ENCODE data around the gene PLD1.

PLD1 gene

GRCh38 chr3:171840811-171841619 is 30.7 kb upstream of the PLD1 start:
- in situ Hi-C loops (cut with HindIII; ENCODE audit: low pct_ligation_motif_present, low pct_unique_long_range_greater_than_20kb, low sequenced_read_pairs): no loop called here
- DNase-seq: no peak

DNA sequence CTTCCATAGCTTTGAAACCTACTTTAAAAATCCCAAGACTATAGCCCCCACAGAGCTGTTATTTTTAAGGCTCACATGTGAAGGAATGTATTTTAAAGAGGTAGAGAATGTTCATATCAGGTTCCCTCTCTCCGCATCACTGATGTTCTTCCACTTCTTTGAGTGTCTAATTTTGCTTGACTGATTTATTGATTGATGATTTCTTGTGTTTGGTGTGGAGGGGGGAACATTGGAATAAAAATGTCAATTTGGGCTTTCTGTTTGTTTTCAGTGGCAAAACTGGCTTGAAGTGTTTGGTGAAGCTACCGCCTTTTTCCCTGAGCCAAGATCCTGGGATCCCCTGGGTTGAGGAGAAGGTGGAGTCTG is 30.1 kb upstream of the PLD1 start:
- no peak for DNase-seq
- in situ Hi-C loops (cut with HindIII; ENCODE audit: low pct_ligation_motif_present, low pct_unique_long_range_greater_than_20kb, low sequenced_read_pairs): no loop called here

DNA sequence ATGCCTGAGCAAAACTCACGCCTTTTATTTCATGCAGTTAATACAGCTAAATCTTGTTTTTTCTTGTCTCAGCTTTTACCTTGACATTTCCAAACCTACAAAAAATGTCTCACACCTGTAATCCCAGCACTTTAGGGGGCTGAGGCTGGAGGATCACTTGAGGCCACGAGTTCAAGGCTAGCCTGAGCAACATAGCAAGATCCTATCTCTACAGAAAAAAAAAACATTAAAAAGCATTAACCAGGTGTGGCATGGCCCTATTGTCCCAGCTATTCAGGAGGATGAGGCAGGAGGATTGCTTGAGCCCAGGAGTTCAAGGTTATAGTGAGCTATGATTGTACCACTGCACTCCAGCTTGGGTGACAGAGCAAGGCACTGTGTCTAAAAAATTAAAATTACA is 29.0 kb upstream of the PLD1 start:
- no peak for DNase-seq
- in situ Hi-C loops (cut with HindIII; ENCODE audit: low pct_ligation_motif_present, low pct_unique_long_range_greater_than_20kb, low sequenced_read_pairs): no loop called here

- peak; percentile 39 for DNase-seq
- in situ Hi-C loops (cut with HindIII; ENCODE audit: low pct_ligation_motif_present, low pct_unique_long_range_greater_than_20kb, low sequenced_read_pairs): no loop called here
Measured at GRCh38 chr3:171838218-171838720, 28.0 kb upstream of the PLD1 start.

GRCh38 chr3:171837698-171838097 is 27.4 kb upstream of the PLD1 start:
- DNase-seq: no peak
- in situ Hi-C loops (cut with HindIII; ENCODE audit: low pct_ligation_motif_present, low pct_unique_long_range_greater_than_20kb, low sequenced_read_pairs): no loop called here

DNA sequence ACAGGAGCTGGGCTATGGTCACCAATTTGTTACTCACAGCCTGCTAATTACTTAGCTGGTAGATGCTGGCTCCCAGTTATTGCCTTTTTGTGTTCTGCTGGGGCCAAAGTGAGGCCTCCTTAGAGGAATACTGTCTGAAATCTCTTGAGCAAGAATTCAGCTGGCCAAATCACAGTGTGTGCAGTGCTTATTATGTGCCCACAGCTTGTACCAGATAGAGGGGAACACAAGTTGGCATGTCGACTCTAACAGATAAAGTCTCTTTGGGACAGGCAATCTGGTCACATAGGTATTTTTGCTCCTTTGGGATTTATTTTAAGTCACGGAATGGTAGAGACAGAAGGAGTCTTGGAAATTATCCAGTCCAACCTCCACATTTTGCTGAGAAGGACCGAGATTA is 26.6 kb upstream of the PLD1 start:
- DNase-seq: no peak

DNA sequence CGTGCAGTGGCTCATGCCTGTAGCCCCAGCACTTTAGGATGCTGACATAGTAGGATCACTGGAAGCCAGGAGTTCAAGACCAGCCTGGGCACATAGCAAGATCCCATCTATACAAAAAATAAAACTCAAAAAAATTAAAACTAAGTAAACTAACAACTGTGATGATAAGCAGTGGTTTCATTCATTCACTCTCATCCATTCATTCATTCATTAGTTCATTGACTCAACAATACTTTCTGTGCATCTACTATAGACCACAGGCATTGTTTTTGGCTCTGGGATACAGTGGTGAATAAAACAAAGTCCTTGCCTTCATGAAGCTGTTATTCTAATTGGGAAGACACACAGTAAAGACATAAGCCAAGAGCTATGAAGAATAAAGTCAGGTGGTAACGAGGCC is 25.3 kb upstream of the PLD1 start:
- in situ Hi-C loops (cut with HindIII; ENCODE audit: low pct_ligation_motif_present, low pct_unique_long_range_greater_than_20kb, low sequenced_read_pairs): no loop called here
- DNase-seq: no peak

More for the DNA sequence above, 26.6 kb upstream of the PLD1 start:
- in situ Hi-C loops (cut with HindIII; ENCODE audit: low pct_ligation_motif_present, low pct_unique_long_range_greater_than_20kb, low sequenced_read_pairs): no loop called here

DNA sequence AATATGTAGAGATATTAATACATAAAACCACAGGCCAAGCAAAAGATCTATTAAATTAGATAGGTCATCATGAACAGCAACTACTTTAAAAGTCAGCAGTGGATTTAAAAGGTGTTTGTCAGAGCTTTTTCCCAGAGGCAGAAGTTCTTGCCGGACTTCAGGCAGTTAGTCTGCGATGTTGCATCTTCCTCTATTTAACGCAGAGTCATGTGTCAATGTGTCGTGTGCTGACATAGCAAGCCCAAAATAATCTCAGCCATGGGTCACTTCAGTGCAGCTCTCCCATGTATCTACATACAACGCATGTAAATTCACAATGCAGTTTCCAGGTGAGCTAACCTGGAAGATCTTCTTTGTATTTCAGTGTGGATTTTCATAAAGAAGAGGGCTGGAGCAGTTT is 24.8 kb upstream of the PLD1 start:
- no peak for DNase-seq
- in situ Hi-C loops (cut with HindIII; ENCODE audit: low pct_ligation_motif_present, low pct_unique_long_range_greater_than_20kb, low sequenced_read_pairs): no loop called here

- in situ Hi-C loops (cut with HindIII; ENCODE audit: low pct_ligation_motif_present, low pct_unique_long_range_greater_than_20kb, low sequenced_read_pairs): no loop called here
- no peak for DNase-seq
Measured at GRCh38 chr3:171834461-171834801, 24.1 kb upstream of the PLD1 start.

DNA sequence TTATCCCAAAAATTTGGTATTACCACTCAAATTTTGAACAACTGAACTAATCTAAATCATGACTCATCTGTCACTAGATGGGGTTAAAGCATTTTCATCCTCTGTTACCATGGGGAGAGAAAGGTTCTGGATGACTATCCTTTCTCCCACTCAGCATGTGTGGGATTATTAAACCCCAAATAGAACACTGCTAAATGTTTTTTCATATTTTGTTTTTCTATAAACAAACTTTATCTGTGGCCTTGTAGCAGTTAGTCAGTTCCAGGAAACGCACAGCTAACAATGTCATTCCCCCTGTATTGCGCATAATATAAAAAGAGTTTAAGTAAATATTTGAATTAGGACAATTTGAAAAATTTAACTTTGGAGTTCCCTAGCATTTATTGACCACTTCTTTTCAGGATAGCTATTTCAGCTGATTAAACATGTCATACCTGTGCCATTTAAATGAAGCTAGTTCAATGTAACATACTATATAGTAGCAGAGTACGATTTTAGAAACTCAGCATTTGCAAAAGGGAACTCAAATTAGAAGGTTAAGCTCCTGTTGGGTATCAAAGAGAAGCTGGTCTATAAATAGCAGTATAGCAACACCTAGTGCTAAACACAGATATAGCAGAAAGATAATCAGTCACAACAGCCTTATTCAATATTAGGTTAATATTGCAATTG is 23.6 kb upstream of the PLD1 start:
- peak; percentile 46 for DNase-seq
- in situ Hi-C loops (cut with HindIII; ENCODE audit: low pct_ligation_motif_present, low pct_unique_long_range_greater_than_20kb, low sequenced_read_pairs): no loop called here

- in situ Hi-C loops (cut with HindIII; ENCODE audit: low pct_ligation_motif_present, low pct_unique_long_range_greater_than_20kb, low sequenced_read_pairs): no loop called here
- DNase-seq: no peak
Measured at GRCh38 chr3:171832989-171833388, 22.7 kb upstream of the PLD1 start.

GRCh38 chr3:171831936-171832335 is 21.7 kb upstream of the PLD1 start:
- DNase-seq: no peak
- in situ Hi-C loops (cut with HindIII; ENCODE audit: low pct_ligation_motif_present, low pct_unique_long_range_greater_than_20kb, low sequenced_read_pairs): no loop called here

DNA sequence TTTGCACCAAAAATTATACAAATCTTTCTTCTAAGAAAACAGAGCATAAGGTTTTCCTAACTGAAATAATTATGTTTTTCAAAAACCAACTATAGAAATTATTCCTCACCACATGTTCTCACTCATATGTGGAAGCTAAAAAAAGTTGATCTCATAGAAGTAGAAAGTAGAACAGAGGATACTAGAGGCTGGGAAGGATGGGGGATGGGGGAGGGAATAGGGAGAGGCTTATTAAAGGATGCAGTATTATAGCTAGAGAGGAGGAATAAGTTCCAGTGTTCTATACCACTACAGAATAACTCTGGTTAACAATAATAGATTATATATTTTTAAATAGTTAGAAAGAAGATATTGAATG is 20.2 kb upstream of the PLD1 start:
- in situ Hi-C loops (cut with HindIII; ENCODE audit: low pct_ligation_motif_present, low pct_unique_long_range_greater_than_20kb, low sequenced_read_pairs): no loop called here
- no peak for DNase-seq

- peak; percentile 77 for DNase-seq
- in situ Hi-C loops (cut with HindIII; ENCODE audit: low pct_ligation_motif_present, low pct_unique_long_range_greater_than_20kb, low sequenced_read_pairs): no loop called here
Measured at GRCh38 chr3:171829841-171830517, 19.7 kb upstream of the PLD1 start.

DNA sequence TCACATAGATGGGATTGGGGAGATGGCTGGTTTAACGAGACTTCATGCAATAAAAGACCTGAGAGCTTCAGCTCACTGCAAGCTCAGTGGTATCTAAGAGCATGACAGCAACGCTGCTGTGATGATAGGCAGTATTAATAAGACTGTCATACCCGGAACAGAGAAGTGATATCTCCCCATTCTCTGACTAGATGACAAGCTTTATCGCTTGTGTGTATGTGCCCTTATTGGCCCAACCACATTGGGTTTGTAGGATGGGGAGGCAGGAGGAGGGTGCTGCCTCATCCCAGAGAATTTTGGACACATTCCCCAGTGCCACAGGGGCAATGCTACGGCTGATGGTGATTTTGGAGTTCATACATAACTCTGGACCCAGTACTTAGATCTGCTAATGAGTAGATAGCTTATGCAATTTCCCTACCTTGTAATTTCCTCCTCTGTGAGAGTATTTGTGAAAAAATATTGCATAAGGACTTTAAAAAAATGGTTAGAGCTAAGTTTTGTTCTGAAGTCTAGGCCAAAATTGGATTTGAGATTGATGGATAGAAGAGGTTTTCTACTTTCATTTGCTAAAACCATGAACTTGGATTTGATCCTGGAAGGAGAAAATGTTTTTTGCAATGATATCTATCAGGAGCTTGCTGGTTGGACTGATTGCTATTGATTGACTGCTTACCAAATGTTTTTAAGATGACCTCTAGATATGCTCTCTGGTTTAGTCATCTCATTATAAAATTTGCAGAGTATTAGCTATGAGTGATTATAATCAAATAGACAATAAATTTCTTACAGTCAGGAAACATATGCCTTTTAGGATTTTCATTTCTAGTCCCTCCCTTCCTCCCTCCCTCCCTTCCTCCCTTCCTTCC is 18.9 kb upstream of the PLD1 start:
- in situ Hi-C loops (cut with HindIII; ENCODE audit: low pct_ligation_motif_present, low pct_unique_long_range_greater_than_20kb, low sequenced_read_pairs): no loop called here
- no peak for DNase-seq

DNA sequence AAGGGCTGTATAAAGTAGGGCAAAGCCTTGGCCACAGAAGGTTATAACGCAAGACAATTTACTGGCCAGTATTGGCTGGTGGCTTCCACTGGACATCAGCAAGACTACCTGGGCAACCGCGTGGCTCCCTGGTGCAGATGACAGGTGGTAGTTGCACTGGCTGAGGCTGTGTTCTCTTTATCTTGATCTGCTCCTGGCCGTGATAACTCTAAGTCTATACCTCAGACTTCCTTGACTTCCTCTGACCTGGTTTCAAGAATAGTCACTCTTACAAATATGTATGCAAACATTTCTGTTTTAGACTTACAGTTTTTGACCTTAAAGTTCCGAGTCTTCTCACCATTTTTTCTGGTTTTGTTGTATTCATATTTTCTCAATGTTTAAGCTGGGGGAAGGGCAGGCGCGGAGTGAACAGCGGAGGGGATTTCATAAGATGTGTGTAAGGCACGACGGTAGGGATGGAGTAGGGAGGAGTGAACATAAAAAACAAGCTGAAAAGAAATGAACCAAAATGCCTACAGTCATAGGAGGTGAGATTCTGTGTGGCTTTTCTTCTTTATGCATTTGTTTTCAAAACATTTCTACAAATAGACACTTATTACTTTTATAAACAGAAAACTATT is 17.7 kb upstream of the PLD1 start:
- in situ Hi-C loops (cut with HindIII; ENCODE audit: low pct_ligation_motif_present, low pct_unique_long_range_greater_than_20kb, low sequenced_read_pairs): no loop called here
- no peak for DNase-seq

- no peak for DNase-seq
- in situ Hi-C loops (cut with HindIII; ENCODE audit: low pct_ligation_motif_present, low pct_unique_long_range_greater_than_20kb, low sequenced_read_pairs): no loop called here
Measured at GRCh38 chr3:171827385-171827784, 17.1 kb upstream of the PLD1 start.

GRCh38 chr3:171825222-171825828 is 15.0 kb upstream of the PLD1 start:
- DNase-seq: no peak
- in situ Hi-C loops (cut with HindIII; ENCODE audit: low pct_ligation_motif_present, low pct_unique_long_range_greater_than_20kb, low sequenced_read_pairs): no loop called here
